Testis (tissue), 3 donors: ENCODE data around the gene TRUB1. TPM values are rescaled to one million over a fixed set of nuclear protein-coding genes. Genes with fewer than 3 reads are reported as not detected.

Experiments
- DNase-seq: peaks from one replicate; pipeline ENCODE4 v3.0.0-alpha.2; 2019
- H3K27ac ChIP-seq, 2 donors: fragments of 200-600 bp; sonication (generic); one replicate each; pipeline ENCODE4 v1.5.1; 2019
- H3K27me3 ChIP-seq: fragments of 200-600 bp; sonication (generic); one replicate; pipeline ENCODE4 v1.5.1; 2019
- H3K36me3 ChIP-seq: fragments of 200-600 bp; sonication (generic); one replicate; pipeline ENCODE4 v1.5.1; 2017; ENCODE audit warnings: low read depth; ENCODE audit errors: missing control alignments
- H3K4me1 ChIP-seq: fragments of 200-600 bp; sonication (generic); one replicate; pipeline ENCODE4 v1.5.1; 2019
- H3K4me3 ChIP-seq, 2 donors: fragments of 200-600 bp; sonication (generic); one replicate each; pipeline ENCODE4 v1.5.1; 2017 to 2019
- H3K9me3 ChIP-seq: fragments of 200-600 bp; sonication (generic); one replicate; pipeline ENCODE4 v1.5.1; 2017
- POLR2A ChIP-seq: fragments of 450-650 bp; IDR thresholded peaks from one replicate; pipeline ENCODE4 v1.6.1; 2017; ENCODE audit warnings: antibody characterized with exemption, mild to moderate bottlenecking, moderate library complexity
- WGBS, 2 donors: methylation state at CpG; one replicate each; pipeline ENCODE4 v1.1.5; 2018; 5-methylcytosine and 5-hydroxymethylcytosine counted together
- intact Hi-C: fragments of 100-400 bp; cut with DNase I; formaldehyde crosslinking; loops from one replicate; pipeline ENCODE4 v1.15.1; 2023; ENCODE audit warnings: low total_unique reads
- polyA plus RNA-seq: library from polyadenylated mRNA; stranded (reverse); fragments of 350-450 nt; fragmentation: Illumina TruSeq; extraction: RNeasy Lipid Tissue Mini Kit (QIAGEN cat#74804); gene quantifications from one replicate; pipeline ENCODE4 v1.2.3, GENCODE V29; 2014; ENCODE audit warnings: low read depth, low replicate concordance; ENCODE audit not compliant: insufficient read depth
- total RNA-seq, 2 donors: library from RNA; depleted of rRNA; stranded (reverse); fragments of >200 nt; gene quantifications; one replicate each; pipeline ENCODE4 v1.2.3, GENCODE V29; 2016
- TF ChIP-seq, protein P1 (sequence below), 3 experiments: fragments of 450-650 bp in 2 of 3; fragments of 200-600 bp in 1 of 3; sonication (generic) in 1 of 3; IDR thresholded peaks; one replicate each; pipeline ENCODE4 v1.5.1; 2016 to 2019; ENCODE audit warnings: antibody characterized with exemption in 3 of 3, mild to moderate bottlenecking in 2 of 3, moderate library complexity in 1 of 3

Gene TRUB1
- total and polyA plus RNA-seq, 3 donors from 2014 or later, result 33.5 to 44.5 (median 43.5) TPM

GRCh38 chr10:114915294-114915693, 22.7 kb upstream of the TRUB1 start:
- TF ChIP-seq, protein P1, sequence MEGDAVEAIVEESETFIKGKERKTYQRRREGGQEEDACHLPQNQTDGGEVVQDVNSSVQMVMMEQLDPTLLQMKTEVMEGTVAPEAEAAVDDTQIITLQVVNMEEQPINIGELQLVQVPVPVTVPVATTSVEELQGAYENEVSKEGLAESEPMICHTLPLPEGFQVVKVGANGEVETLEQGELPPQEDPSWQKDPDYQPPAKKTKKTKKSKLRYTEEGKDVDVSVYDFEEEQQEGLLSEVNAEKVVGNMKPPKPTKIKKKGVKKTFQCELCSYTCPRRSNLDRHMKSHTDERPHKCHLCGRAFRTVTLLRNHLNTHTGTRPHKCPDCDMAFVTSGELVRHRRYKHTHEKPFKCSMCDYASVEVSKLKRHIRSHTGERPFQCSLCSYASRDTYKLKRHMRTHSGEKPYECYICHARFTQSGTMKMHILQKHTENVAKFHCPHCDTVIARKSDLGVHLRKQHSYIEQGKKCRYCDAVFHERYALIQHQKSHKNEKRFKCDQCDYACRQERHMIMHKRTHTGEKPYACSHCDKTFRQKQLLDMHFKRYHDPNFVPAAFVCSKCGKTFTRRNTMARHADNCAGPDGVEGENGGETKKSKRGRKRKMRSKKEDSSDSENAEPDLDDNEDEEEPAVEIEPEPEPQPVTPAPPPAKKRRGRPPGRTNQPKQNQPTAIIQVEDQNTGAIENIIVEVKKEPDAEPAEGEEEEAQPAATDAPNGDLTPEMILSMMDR (IDR thresholded peaks at IDR 0.05), result no peak
- H3K4me3 ChIP-seq, result no peak overlapping the region
- DNase-seq, result no peak
- no peaks in the 10 kb centered on the region for H3K9me3 ChIP-seq
- 88 to 92% methylated on average over 2 of the region's 2 CpGs for WGBS, 2 donors
- H3K27ac ChIP-seq, result no peak overlapping the region
- intact Hi-C loops, result no loop called here
- H3K4me1 ChIP-seq, result peaks cover 12% of the 10 kb centered on the region
- H3K36me3 ChIP-seq, result no peaks in the 10 kb centered on the region
- no peaks in the 10 kb centered on the region for H3K27me3 ChIP-seq

DNA sequence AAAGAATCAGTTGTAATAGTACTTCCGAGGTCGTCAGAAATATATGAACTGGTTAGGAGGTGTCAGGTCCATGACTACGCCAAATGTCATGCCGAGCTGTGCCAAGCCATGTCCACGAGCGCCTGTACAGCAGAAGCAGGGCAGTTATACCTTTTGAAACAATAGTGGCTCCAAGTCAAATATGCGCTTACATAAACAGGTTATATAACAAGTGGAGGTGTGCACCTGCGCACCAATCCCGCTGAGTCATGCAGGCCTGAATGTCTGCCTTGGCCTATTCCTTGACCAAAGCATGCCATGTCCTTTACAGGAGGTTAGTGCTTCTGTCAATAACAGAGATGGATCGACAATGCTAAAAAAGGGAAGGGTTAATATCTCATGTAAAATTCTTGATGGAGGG, 21.3 kb upstream of the TRUB1 start:
- 96 to 97% methylated on average over 10 of the region's 10 CpGs for WGBS, 2 donors
- H3K9me3 ChIP-seq, result no peaks in the 10 kb centered on the region
- H3K27ac ChIP-seq, result no peak overlapping the region
- no peak for DNase-seq
- no peak for TF ChIP-seq POLR2A
- TF ChIP-seq, protein P1 (IDR thresholded peaks at IDR 0.05), result no peak
- intact Hi-C loops, result no loop called here
- H3K4me3 ChIP-seq, result no peak overlapping the region
- peaks cover 6% of the 10 kb centered on the region for H3K4me1 ChIP-seq
- H3K27me3 ChIP-seq, result no peaks in the 10 kb centered on the region
- no peaks in the 10 kb centered on the region for H3K36me3 ChIP-seq

DNA sequence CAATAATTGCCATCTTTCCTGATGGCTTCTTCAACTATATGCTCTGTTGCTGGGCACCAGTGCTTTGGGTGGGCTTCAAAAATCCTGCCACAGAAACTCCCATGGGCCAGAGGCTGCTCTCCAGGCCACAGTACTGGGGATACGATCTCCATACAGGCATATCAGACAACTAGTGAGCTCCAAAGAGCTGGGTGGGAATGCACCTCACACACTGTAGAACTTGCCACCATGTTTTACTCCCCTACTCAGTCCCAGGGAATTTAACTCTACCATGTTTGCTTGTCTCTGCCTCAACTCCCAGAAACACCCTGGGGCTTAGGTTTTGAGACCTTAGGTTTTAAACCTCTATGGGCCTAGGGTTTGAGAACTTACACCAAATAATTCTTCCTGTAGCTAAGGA, 20.5 kb upstream of the TRUB1 start:
- no peaks in the 10 kb centered on the region for H3K9me3 ChIP-seq
- intact Hi-C loops, result no loop called here
- TF ChIP-seq, protein P1 (IDR thresholded peaks at IDR 0.05), result no peak
- TF ChIP-seq POLR2A, result no peak
- no peak overlapping the region for H3K4me3 ChIP-seq
- no peak for DNase-seq
- no peaks in the 10 kb centered on the region for H3K27me3 ChIP-seq
- 100% methylated on average over 1 of the region's 1 CpG for WGBS, 2 donors
- no peak overlapping the region for H3K27ac ChIP-seq
- H3K4me1 ChIP-seq, result no peaks in the 10 kb centered on the region
- H3K36me3 ChIP-seq, result no peaks in the 10 kb centered on the region

- no peak for DNase-seq
- intact Hi-C loops, result no loop called here
- H3K9me3 ChIP-seq, result no peaks in the 10 kb centered on the region
- no peak overlapping the region for H3K27ac ChIP-seq
- H3K4me3 ChIP-seq, result no peak overlapping the region
- H3K4me1 ChIP-seq, result no peaks in the 10 kb centered on the region
- WGBS, 2 donors, result 81 to 85% methylated on average over 3 of the region's 3 CpGs
- H3K36me3 ChIP-seq, result no peaks in the 10 kb centered on the region
- no peaks in the 10 kb centered on the region for H3K27me3 ChIP-seq
- no peak for TF ChIP-seq POLR2A
- TF ChIP-seq, protein P1 (IDR thresholded peaks at IDR 0.05), result no peak
Measured at GRCh38 chr10:114917927-114918672, 19.9 kb upstream of the TRUB1 start.

DNA sequence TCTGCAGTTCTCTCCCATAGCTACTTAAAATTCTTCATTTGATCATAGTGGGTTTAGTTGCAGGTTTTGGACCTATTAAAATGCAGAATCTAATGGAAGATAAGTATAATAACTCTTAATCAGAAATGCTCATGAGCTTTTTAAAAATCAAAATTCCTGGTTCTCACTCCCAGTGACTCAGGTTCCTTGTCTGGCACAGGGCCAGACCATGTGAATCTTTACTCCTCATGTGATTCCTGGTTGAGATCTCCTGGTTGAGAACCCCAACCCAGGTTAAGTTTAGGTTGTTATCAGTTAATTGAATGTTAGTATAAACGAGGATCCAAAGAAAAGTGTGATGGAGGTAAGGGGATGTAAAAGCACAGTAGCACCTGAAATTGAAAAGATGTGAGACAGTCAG, 17.5 kb upstream of the TRUB1 start:
- DNase-seq, result no peak
- Histone ChIP-seq H3K4me1 (no peaks in the 10 kb centered on the region), H3K27me3 (no peaks in the 10 kb centered on the region), H3K36me3 (no peaks in the 10 kb centered on the region), H3K4me3 (no peak overlapping the region), H3K27ac (no peak overlapping the region), H3K9me3 (no peaks in the 10 kb centered on the region)
- intact Hi-C loops, result no loop called here
- 82 to 94% methylated on average over 1 of the region's 1 CpG for WGBS, 2 donors
- no peak for TF ChIP-seq POLR2A
- TF ChIP-seq, protein P1 (IDR thresholded peaks at IDR 0.05), result no peak
